VCaP (cell line): ENCODE measurements around the gene NLGN4X.

Experiments
- H3K27ac ChIP-seq: fragments of 450-650 bp; 2 replicates; pipeline ENCODE4 v1.5.1; 2017
- TF ChIP-seq, protein P1 (sequence below): fragments of 450-650 bp; conservative IDR thresholded peaks from 2 replicates; pipeline ENCODE4 v1.5.1; 2017; ENCODE audit warnings: mild to moderate bottlenecking, moderate library complexity

NLGN4X gene

DNA sequence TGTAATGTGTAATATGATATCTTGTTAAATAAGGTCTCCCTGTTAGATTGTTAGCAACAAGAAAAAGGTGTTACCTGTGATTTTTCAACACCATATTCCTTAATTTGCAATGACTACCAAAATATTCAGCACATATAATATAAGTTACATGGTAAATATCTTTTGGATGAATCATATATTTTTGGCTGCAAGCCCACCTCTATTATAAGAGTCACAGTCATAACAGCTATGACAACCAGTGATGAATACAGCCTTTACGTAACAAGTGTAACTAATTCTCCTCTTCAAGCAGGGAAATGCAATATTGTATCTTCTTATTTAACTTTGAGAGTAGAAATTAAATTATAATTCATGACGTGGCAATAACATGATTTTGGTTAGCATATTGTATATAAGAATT, 187.0 kb downstream of the NLGN4X start:
- no peak overlapping the region for H3K27ac ChIP-seq
- TF ChIP-seq, protein P1, sequence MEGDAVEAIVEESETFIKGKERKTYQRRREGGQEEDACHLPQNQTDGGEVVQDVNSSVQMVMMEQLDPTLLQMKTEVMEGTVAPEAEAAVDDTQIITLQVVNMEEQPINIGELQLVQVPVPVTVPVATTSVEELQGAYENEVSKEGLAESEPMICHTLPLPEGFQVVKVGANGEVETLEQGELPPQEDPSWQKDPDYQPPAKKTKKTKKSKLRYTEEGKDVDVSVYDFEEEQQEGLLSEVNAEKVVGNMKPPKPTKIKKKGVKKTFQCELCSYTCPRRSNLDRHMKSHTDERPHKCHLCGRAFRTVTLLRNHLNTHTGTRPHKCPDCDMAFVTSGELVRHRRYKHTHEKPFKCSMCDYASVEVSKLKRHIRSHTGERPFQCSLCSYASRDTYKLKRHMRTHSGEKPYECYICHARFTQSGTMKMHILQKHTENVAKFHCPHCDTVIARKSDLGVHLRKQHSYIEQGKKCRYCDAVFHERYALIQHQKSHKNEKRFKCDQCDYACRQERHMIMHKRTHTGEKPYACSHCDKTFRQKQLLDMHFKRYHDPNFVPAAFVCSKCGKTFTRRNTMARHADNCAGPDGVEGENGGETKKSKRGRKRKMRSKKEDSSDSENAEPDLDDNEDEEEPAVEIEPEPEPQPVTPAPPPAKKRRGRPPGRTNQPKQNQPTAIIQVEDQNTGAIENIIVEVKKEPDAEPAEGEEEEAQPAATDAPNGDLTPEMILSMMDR = no peak

DNA sequence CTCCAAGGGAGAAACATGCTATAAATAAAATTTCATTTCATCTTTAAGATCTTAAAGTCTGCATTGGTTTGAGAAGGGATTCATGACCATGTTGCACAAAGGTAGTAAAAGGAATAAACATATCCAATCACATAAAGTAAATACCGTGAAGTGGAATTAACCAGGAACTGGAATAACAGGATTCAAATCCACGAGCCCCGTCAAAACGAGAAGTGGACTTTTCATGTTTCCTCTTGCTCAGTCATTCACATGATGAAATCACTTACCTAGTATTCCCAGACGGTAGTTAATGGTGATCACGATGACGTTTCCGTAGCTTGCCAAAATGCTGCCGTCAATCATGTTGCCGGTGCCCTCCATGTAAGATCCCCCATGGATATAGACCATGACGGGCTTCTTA, 199.7 kb downstream of the NLGN4X start:
- H3K27ac ChIP-seq = no peak overlapping the region
- TF ChIP-seq, protein P1 = no peak

DNA sequence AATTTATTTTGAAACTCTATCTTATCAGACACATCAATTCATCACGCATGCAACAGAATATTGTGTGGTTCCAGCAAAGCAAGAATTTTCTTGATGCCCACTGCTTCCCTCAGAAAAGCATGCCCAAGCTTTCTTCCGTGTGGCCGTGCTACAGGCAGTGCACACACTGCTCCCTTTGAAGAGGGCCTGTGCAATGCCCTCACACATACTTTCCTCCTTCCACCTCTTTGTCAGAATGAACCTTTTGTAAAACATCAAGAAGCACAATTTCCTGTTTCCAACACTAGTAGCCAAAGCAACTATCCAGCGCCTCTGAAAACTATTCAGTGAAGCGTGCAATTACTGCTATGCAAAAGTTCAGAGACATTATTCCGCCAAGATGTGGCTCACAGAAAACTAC, 201.7 kb downstream of the NLGN4X start:
- TF ChIP-seq, protein P1 = no peak
- no peak overlapping the region for H3K27ac ChIP-seq

DNA sequence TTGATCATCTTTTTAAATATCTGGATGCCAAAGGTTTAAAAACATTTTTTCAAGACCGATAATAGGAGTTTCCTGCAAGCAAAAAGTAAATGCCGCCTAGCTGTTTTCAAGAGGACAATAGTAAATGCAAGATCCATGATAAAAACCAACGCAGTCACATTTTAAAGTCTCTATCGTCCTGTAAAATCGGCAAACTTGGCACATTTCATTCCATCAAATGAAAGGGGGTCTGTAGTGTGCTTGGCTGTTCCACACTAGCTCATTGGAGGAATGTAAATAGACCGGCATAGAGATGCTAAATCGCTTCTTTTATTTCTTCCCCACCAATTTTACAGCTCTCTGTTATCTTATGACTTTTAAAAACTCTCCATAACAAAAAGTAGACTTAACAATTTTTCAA, 202.2 kb downstream of the NLGN4X start:
- TF ChIP-seq, protein P1 = no peak
- H3K27ac ChIP-seq = no peak overlapping the region

DNA sequence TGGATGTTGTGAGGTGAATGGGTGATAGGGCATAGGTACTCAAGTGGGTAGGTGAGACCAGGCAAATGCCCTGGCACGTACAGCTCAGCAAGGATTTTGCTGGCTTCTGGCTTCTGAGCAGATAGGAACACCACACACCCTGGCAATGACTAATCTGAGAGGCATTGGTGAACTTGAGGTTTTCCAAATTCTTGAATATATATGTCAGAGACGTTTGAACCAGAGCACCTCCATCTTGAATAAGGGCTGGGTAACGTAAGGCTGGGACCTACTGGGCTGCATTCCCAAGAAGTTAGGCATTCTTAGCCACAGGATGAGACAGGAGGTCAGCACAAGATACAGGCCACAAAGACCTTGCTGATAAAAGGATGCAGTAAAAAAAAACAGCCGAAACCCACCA, 204.5 kb downstream of the NLGN4X start:
- H3K27ac ChIP-seq = no peak overlapping the region
- TF ChIP-seq, protein P1 = no peak

DNA sequence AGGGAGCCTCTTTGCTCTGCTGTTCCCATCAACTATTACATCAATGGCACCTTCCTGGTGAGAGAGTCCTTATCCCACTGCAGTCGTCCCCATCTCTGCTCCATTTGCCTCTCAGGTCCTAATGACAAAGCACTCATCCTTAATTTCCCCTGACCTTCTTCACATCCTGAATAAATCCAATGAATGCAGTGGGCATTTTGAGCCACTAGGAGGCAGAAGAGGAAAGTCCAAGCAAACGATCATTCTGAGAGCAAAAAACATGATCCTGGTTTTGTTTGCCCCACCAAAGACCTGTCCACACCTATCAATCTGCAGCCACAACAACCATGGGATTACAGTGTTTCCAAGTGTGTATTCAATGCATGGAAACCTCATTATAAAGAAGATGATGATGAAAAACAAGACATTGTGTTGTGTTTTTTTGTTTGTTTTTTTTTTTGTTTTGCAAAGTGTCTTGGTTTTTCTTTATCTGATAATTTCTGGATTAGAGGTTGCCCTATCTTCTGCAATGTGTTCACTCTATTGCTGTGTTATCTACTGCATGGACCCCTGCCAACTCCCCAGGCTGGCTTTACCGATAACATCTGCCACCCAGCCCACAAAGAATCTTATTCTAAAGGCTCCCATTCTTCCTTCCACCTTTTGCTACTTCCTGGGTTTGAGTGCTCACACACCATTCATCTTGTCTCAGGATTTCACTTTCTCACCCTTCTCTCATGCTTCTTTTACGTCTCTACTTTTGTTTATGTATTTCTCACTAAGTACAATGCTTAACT, 207.2 kb downstream of the NLGN4X start:
- TF ChIP-seq, protein P1 = peak; percentile 68
- H3K27ac ChIP-seq = no peak overlapping the region

DNA sequence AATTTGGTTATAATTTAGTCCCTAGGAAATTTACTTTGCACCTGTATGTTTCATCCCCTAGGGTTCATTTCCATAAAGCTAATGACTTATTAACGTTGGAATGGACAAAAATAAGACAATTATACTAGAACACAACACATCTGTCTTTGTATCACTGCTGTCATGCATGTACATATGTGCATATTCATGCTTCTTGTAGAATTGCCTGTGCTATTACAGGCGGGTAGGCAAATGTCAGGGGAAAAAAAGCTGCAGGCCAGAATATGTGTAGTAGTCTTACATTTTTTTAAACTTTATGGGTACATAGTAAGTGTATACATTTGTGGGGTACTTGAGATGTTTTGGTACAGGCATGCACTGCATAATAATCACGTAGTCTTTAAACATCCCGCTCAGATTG, 209.6 kb downstream of the NLGN4X start:
- no peak overlapping the region for H3K27ac ChIP-seq
- TF ChIP-seq, protein P1 = no peak
